NCI-H1417 (cell line): Measurements from ENCODE around the gene IQSEC2.

Experiments used
- DNase-seq, 3 experiments: peaks; one replicate each; lab custom pipeline; 2025; lab: John Stamatoyannopoulos, UW

IQSEC2 gene

GRCh38 chrX:53305219-53305995, 24.0 kb upstream of the IQSEC2 start:
- no peak for DNase-seq

GRCh38 chrX:53303195-53303594, 21.8 kb upstream of the IQSEC2 start:
- no peak for DNase-seq

- no peak for DNase-seq
Observed at GRCh38 chrX:53300157-53300556, 18.8 kb upstream of the IQSEC2 start.

GRCh38 chrX:53294024-53294648, 12.8 kb upstream of the IQSEC2 start:
- DNase-seq, result peak in 2 of 3 experiments; percentile 25 to 45

GRCh38 chrX:53291596-53291995, 10.2 kb upstream of the IQSEC2 start:
- no peak for DNase-seq

- peak in 1 of 3 experiments; percentile 23 for DNase-seq
Observed at GRCh38 chrX:53290441-53291041, 9.2 kb upstream of the IQSEC2 start.

GRCh38 chrX:53288189-53288588, 6.8 kb upstream of the IQSEC2 start:
- DNase-seq, result peak; percentile 44 to 93 (median 77)

GRCh38 chrX:53287493-53288138, 6.2 kb upstream of the IQSEC2 start:
- DNase-seq, result peak in 2 of 3 experiments; percentile 60 to 80

- no peak for DNase-seq
Observed at GRCh38 chrX:53286171-53286570, 4.8 kb upstream of the IQSEC2 start.

- DNase-seq, result no peak
Observed at GRCh38 chrX:53285591-53285990, 4.2 kb upstream of the IQSEC2 start.

GRCh38 chrX:53284684-53285447, 3.5 kb upstream of the IQSEC2 start:
- peak; percentile 15 to 78 (median 56) for DNase-seq

- no peak for DNase-seq
Observed at GRCh38 chrX:53283567-53283966, 2.2 kb upstream of the IQSEC2 start.

- no peak for DNase-seq
Observed at GRCh38 chrX:53283099-53283498, 1.7 kb upstream of the IQSEC2 start.

- DNase-seq, result no peak
Observed at GRCh38 chrX:53281963-53282695, 745 bp upstream of the IQSEC2 start.

- no peak for DNase-seq
Observed at GRCh38 chrX:53280331-53281320, 758 bp downstream of the IQSEC2 start.

- DNase-seq, result no peak
Observed at GRCh38 chrX:53279296-53280237, 1.8 kb downstream of the IQSEC2 start.

- DNase-seq, result no peak
Observed at GRCh38 chrX:53272808-53273337, 8.5 kb downstream of the IQSEC2 start.

- DNase-seq, result no peak
Observed at GRCh38 chrX:53269536-53270107, 11.8 kb downstream of the IQSEC2 start.
